Globus pallidus (tissue), 1 donor: ENCODE results near the gene FOXL1.
A peak's percentile ranks its signal among the peaks of the same experiment; 100 is the strongest.
"Not testable (repeated sequence)": the region's sequence is repeated elsewhere in the genome, so short reads cannot be mapped to it uniquely, and the experiment has no call there.

Source experiments
- DNase-seq: peaks from one replicate; pipeline ENCODE4 v3.0.0-alpha.2; 2015; ENCODE audit warnings: low spot score

Gene FOXL1

GRCh38 chr16:86581458-86581857, 3.1 kb downstream of the FOXL1 start:
- no peak for DNase-seq

GRCh38 chr16:86584071-86584685, 5.8 kb downstream of the FOXL1 start:
- no peak for DNase-seq

DNA sequence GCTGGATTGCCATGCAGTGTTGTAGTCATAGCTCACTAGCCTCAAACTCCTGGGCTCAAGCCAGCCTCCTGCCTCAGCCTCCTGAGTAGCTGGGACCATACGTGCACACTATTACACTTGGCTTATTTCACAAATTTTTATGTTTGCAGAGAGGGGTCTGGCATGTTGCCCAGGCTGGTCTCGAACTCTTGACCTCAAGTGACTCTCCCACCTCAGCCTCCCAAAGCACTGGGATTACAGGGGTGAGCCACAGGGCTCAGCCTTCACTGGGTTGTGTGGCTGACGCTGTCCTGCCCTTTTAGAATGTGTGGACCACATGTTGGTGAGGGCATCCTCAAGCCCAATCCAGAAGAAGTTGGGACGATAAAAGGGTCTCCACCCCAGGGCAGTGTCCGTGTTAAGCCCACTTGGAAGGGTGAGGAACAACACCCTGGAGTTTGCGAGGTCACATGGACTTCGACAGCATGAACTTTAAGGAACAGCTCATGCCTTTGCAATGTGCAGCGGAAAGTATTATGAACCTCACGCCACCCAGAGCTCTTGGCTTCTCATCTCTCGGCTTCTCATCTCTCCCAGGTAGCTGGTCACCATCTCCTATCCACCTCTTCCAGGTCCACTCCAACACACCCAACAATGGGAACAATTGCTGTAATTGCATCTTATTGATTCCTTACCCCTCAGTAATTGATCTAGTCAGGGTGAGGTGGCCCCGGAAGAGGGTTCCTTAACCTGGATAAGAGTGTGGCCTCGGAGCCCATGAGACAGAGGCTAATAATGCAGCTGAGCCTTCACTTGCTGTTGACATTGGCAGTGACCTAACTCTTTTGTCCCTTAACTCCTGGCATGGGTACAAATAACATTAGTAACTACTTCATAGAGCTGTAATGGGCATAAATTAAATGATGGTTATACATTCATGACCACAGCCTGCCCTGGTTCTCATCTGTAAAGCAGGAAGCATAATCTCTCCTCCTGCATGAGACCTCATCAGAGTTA, 6.7 kb downstream of the FOXL1 start:
- DNase-seq = no peak

DNA sequence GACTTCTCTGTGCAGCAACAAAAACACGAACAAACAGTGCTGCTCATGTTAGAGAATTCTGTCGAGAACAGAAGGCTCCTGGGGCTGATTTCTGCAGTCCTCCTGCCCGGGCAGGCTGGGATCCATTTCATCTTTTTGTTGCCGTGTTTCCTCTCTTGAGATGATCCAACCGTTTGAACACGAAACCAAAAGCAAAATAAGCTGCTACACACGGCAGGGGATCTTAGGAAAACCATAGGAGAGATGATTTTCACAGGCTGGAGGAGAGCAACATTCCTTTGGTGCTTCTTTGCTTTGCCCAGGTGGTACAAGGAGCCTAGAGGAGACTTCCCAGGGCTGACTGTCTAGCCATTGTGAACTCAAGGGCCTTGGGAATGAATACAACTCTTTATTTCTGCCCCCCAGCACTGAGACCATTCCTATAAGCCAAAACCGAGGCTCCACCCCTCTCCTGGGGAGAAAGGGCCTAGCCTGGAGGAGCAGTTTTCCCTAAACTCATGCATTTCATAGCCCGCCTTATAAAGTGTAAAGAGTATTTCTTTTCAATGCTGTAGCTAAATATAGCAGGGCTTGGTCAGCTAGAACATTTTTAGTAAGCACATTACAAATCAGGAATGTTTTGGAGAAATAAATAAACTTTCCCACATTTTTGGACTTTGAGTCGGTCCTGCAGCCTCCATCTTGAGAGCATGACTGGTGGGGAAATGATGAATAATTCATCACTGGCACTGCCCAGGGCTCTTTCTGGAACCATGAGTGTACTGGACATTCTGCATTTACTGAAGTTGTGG, 7.7 kb downstream of the FOXL1 start:
- DNase-seq = no peak

- DNase-seq = no peak
These were observed 9.1 kb downstream of the FOXL1 start for GRCh38 chr16:86587487-86587886.

GRCh38 chr16:86587955-86588354, 9.6 kb downstream of the FOXL1 start:
- not testable (repeated sequence) for DNase-seq

- no peak for DNase-seq
These were observed 12.3 kb downstream of the FOXL1 start for GRCh38 chr16:86590501-86591144.

- DNase-seq = no peak
These were observed 12.9 kb downstream of the FOXL1 start for GRCh38 chr16:86591270-86591669.

- DNase-seq = no peak
These were observed 15.7 kb downstream of the FOXL1 start for GRCh38 chr16:86593913-86594620.

- DNase-seq = no peak
These were observed 16.4 kb downstream of the FOXL1 start for GRCh38 chr16:86594721-86595120.

- no peak for DNase-seq
These were observed 17.7 kb downstream of the FOXL1 start for GRCh38 chr16:86595983-86596605.

GRCh38 chr16:86597126-86597879, 19.0 kb downstream of the FOXL1 start:
- DNase-seq = no peak

DNA sequence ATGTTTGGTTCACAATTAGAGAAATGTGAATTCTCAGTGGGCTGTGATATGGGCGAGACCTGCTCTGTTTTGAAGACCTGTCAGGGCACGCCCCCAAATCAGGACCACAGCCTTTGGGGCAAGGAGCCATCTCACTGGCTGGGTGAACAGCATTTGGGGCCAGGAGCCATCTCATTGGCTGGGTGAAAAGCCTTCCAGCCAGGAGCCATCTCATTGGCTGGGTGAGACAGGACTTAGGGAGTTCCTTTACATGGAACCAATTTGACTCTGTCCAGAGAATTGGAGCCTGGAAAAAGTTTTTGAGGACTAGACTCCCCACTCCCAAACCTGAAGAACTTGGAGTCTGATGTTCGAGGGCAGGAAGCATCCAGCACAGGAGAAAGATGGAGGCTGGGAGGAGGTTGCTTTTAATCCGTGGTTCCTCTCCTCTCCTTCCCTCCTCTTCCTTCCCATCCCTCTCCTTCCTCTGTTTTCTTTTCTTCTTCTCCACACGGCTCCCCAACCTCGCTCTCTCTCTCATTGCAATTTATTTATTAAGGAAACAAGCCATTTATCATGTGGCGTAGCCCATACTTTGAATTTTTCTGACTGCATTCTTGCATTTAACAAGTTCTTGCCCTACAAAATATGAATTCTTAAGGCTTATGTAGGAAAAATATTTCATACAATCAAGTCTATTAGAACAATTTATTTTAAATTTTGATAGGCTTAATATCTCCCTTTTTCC, 19.7 kb downstream of the FOXL1 start:
- DNase-seq = no peak

GRCh38 chr16:86598607-86599565, 20.5 kb downstream of the FOXL1 start:
- no peak for DNase-seq

GRCh38 chr16:86601356-86601755, 23.0 kb downstream of the FOXL1 start:
- DNase-seq = no peak

- DNase-seq = no peak
These were observed 24.2 kb downstream of the FOXL1 start for GRCh38 chr16:86602521-86602920.

- DNase-seq = peak; percentile 11
These were observed 26.3 kb downstream of the FOXL1 start for GRCh38 chr16:86604436-86605193.
